T-cell (primary cell): ENCODE results near the gene TBC1D22A. TPM values are rescaled to one million over a fixed set of nuclear protein-coding genes. Genes with fewer than 3 reads are reported as not detected.

Experiments
- ATAC-seq, 4 experiments: fragments of 200-7000 bp in 3 of 4; fragments of 150-1000 bp in 1 of 4; cut with Tn5 transposase; replicated peaks in 1 of 4; 1 replicate in 3 of 4; 2 replicates in 1 of 4; pipeline ENCODE4 v1.10.0; 2021; ENCODE audit warnings: moderate library complexity in 3 of 4, mild to moderate bottlenecking in 2 of 4, moderate number of reproducible peaks in 1 of 4
- CTCF ChIA-PET, 2 donors: fragments of 300-600 bp; sonication (Branson Sonifier 250); formaldehyde crosslinking; loops; one replicate each; lab custom pipeline; 2022; ENCODE audit warnings: antibody characterized with exemption in 2 of 2; lab: Charles Lee
- POLR2A ChIA-PET, 2 donors: fragments of 300-600 bp; sonication (Branson Sonifier 250); formaldehyde crosslinking; loops; one replicate each; lab custom pipeline; 2022; ENCODE audit warnings: antibody characterized with exemption in 2 of 2; lab: Charles Lee
- DNase-seq, 35 experiments: peaks; one replicate each; pipeline versions ENCODE4 v3.0.0 to v3.0.0-alpha.2; 2013 to 2023
- H3K27ac ChIP-seq: one replicate; pipeline ENCODE4 v1.5.1; 2013; ENCODE audit warnings: low read length
- H3K27me3 ChIP-seq, 2 experiments: replicated peaks in 1 of 2; 1 replicate in 1 of 2; 2 replicates in 1 of 2; pipeline versions ENCODE4 v1.6.1 to v1.7.0; 2013; ENCODE audit warnings: low read length in 1 of 2, mixed read lengths in 1 of 2; ENCODE audit not compliant: control insufficient read depth in 2 of 2, insufficient read depth in 2 of 2; ENCODE audit errors: extremely low read depth in 1 of 2
- H3K36me3 ChIP-seq, 2 donors: 1 replicate in 1 of 2; 2 replicates in 1 of 2; pipeline versions ENCODE4 v1.6.1 to v1.7.0; 2013; ENCODE audit warnings: low read length in 1 of 2; ENCODE audit not compliant: control insufficient read depth in 2 of 2, insufficient read depth in 1 of 2; ENCODE audit errors: extremely low read depth in 1 of 2
- H3K4me1 ChIP-seq, 2 experiments: 1 replicate in 1 of 2; 2 replicates in 1 of 2; pipeline versions ENCODE4 v1.6.1 to v1.7.0; 2013; ENCODE audit warnings: low read length in 2 of 2, mixed read lengths in 1 of 2; ENCODE audit not compliant: insufficient read depth in 2 of 2, control insufficient read depth in 1 of 2; ENCODE audit errors: extremely low read depth in 1 of 2
- H3K4me3 ChIP-seq, 2 donors: 1 replicate in 1 of 2; 2 replicates in 1 of 2; pipeline versions ENCODE4 v1.5.1 to v1.7.0; 2013; ENCODE audit warnings: mild to moderate bottlenecking in 2 of 2, low read length in 1 of 2, moderate library complexity in 1 of 2; ENCODE audit not compliant: control insufficient read depth in 1 of 2; ENCODE audit errors: extremely low read depth in 1 of 2
- H3K9me3 ChIP-seq: 2 replicates; pipeline ENCODE4 v1.7.0; 2013
- H3K27ac Mint-ChIP-seq, 2 donors: one replicate each; pipeline ENCODE4 v1.8.0; 2020 to 2021; ENCODE audit warnings: mild to moderate bottlenecking in 2 of 2, mixed read lengths in 2 of 2
- H3K27me3 Mint-ChIP-seq, 2 donors: one replicate each; pipeline ENCODE4 v1.8.0; 2021 to 2022; ENCODE audit warnings: mixed read lengths in 2 of 2
- H3K36me3 Mint-ChIP-seq: one replicate; pipeline ENCODE4 v1.8.0; 2021; ENCODE audit warnings: mixed read lengths
- H3K4me1 Mint-ChIP-seq, 3 donors: one replicate each; pipeline ENCODE4 v1.8.0; 2020 to 2022; ENCODE audit warnings: mixed read lengths in 3 of 3, mild to moderate bottlenecking in 1 of 3
- H3K4me3 Mint-ChIP-seq, 3 donors: one replicate each; pipeline ENCODE4 v1.8.0; 2020 to 2022; ENCODE audit warnings: mild to moderate bottlenecking in 3 of 3, mixed read lengths in 3 of 3, moderate library complexity in 3 of 3
- H3K9me3 Mint-ChIP-seq, 3 donors: one replicate each; pipeline ENCODE4 v1.8.0; 2020 to 2022; ENCODE audit warnings: mixed read lengths in 3 of 3
- WGBS: methylation state at CpG from one replicate; pipeline ENCODE4 v1.1.5; 2013; ENCODE audit warnings: missing lambda C conversion rate; ENCODE audit not compliant: insufficient coverage; 5-methylcytosine and 5-hydroxymethylcytosine counted together
- total RNA-seq, 35 experiments: library from RNA in 6 of 35; stranded (reverse) in 6 of 35; fragments of 120-200 nt in 1 of 35; gene quantifications; one replicate each; pipeline versions ENCODE4 v1.2.1 to v1.2.4 and lab custom pipeline; 2013 to 2026

The TBC1D22A gene
- total RNA-seq, 5 donors from 2014 or later (not counting 1 experiment from before 2014, with no cell fraction given): 38.3 to 67.8 (median 57.7) TPM

- H3K27ac ChIP-seq: no peak overlapping the region
- peak; percentile 78 to 82 (median 80) for ATAC-seq
Observed at GRCh38 chr22:46798366-46799350, 36.2 kb downstream of the TBC1D22A start.

GRCh38 chr22:46799626-46800025, 37.2 kb downstream of the TBC1D22A start:
- H3K27ac Mint-ChIP-seq: peak overlapping the region in 1 of 2 donors; percentile 4
- WGBS: 97% methylated on average over 7 of the region's 11 CpGs

More at GRCh38 chr22:46798366-46799350, 36.2 kb downstream of the TBC1D22A start:
- ChIA-PET POLR2A (no interaction called here), CTCF (interaction anchor here (0.6 to 2.1 kb wide), 6 partner anchors 36 to 311 kb away, joined by 3 to 7 read pairs (median 5); partner anchors contain the start of gene TBC1D22A (in 1 of the 2))
- peak overlapping the region; percentile 82 to 88 for H3K27ac Mint-ChIP-seq
- H3K4me1 Mint-ChIP-seq: peaks cover 28 to 31% (median 30%) of the 10 kb centered on the region in 3 donors
- peaks cover 50% of the 10 kb centered on the region for H3K36me3 Mint-ChIP-seq
- peak; percentile 21 to 83 (median 61) for DNase-seq
- no peaks in the 10 kb centered on the region for H3K9me3 Mint-ChIP-seq
- WGBS: 56% methylated on average over 21 of the region's 27 CpGs
- H3K27me3 Mint-ChIP-seq: no peaks in the 10 kb centered on the region
- peaks cover 7 to 79% of the 10 kb centered on the region in 2 donors for H3K36me3 ChIP-seq
- H3K9me3 ChIP-seq: no peaks in the 10 kb centered on the region
- no peaks in the 10 kb centered on the region for H3K27me3 ChIP-seq
- peaks cover 0 to 15% of the 10 kb centered on the region in 2 experiments for H3K4me1 ChIP-seq
- H3K4me3 Mint-ChIP-seq: no peak overlapping the region
- H3K4me3 ChIP-seq: no peak overlapping the region

GRCh38 chr22:46800102-46800857, 37.8 kb downstream of the TBC1D22A start:
- 98% methylated on average over 8 of the region's 19 CpGs for WGBS
- Mint-ChIP-seq H3K27ac (peak overlapping the region; percentile 2 to 4), H3K4me3 (no peak overlapping the region), H3K27me3 (no peaks in the 10 kb centered on the region), H3K36me3 (peaks cover 56% of the 10 kb centered on the region), H3K4me1 (peaks cover 37 to 42% (median 38%) of the 10 kb centered on the region in 3 donors), H3K9me3 (no peaks in the 10 kb centered on the region)
- CTCF ChIA-PET: interaction anchor here in 1 of 2 donors (2.1 kb wide), 1 partner anchor 38 kb away, joined by 6 read pairs; the partner anchor contains the start of gene TBC1D22A
- Histone ChIP-seq H3K27ac (no peak overlapping the region), H3K27me3 (no peaks in the 10 kb centered on the region), H3K36me3 (peaks cover 0 to 75% of the 10 kb centered on the region in 2 donors), H3K4me1 (peaks cover 0 to 17% of the 10 kb centered on the region in 2 experiments), H3K4me3 (no peak overlapping the region), H3K9me3 (no peaks in the 10 kb centered on the region)
- DNase-seq: no peak
- no peak for ATAC-seq
- POLR2A ChIA-PET: interaction anchor here in 1 of 2 donors (1.0 kb wide), 1 partner anchor 38 kb away, joined by 4 read pairs; the partner anchor contains the start of gene TBC1D22A

More at GRCh38 chr22:46799626-46800025, 37.2 kb downstream of the TBC1D22A start:
- ChIA-PET POLR2A (no interaction called here), CTCF (interaction anchor here in 1 of 2 donors (1.3 to 2.1 kb wide), 2 partner anchors 37 to 42 kb away, joined by 6 read pairs; partner anchors contain the start of gene TBC1D22A)
- Histone ChIP-seq H3K4me3 (no peak overlapping the region), H3K4me1 (peaks cover 0 to 17% of the 10 kb centered on the region in 2 experiments), H3K36me3 (peaks cover 0 to 74% of the 10 kb centered on the region in 2 donors), H3K27ac (no peak overlapping the region), H3K9me3 (no peaks in the 10 kb centered on the region), H3K27me3 (no peaks in the 10 kb centered on the region)
- H3K4me3 Mint-ChIP-seq: no peak overlapping the region
- ATAC-seq: no peak
- peaks cover 50% of the 10 kb centered on the region for H3K36me3 Mint-ChIP-seq
- H3K9me3 Mint-ChIP-seq: no peaks in the 10 kb centered on the region
- no peak for DNase-seq
- no peaks in the 10 kb centered on the region for H3K27me3 Mint-ChIP-seq
- peaks cover 35 to 36% (median 36%) of the 10 kb centered on the region in 3 donors for H3K4me1 Mint-ChIP-seq

GRCh38 chr22:46801331-46801811, 38.9 kb downstream of the TBC1D22A start:
- ChIA-PET POLR2A (interaction anchor here in 1 of 2 donors (1.0 kb wide), 1 partner anchor 39 kb away, joined by 4 read pairs; the partner anchor contains the start of gene TBC1D22A), CTCF (interaction anchor here (0.7 to 4.7 kb wide), 6 partner anchors 43 to 243 kb away, joined by 3 to 35 read pairs (median 4); no protein-coding TSS in a partner anchor)
- H3K27ac Mint-ChIP-seq: peak overlapping the region in 1 of 2 donors; percentile 65
- no peak overlapping the region for H3K4me3 ChIP-seq
- H3K27ac ChIP-seq: no peak overlapping the region
- peaks cover 0 to 65% of the 10 kb centered on the region in 2 donors for H3K36me3 ChIP-seq
- peaks cover 43 to 47% (median 44%) of the 10 kb centered on the region in 3 donors for H3K4me1 Mint-ChIP-seq
- H3K4me3 Mint-ChIP-seq: no peak overlapping the region
- WGBS: 94% methylated on average over 11 of the region's 15 CpGs
- H3K27me3 Mint-ChIP-seq: no peaks in the 10 kb centered on the region
- H3K9me3 Mint-ChIP-seq: no peaks in the 10 kb centered on the region
- H3K36me3 Mint-ChIP-seq: peaks cover 59% of the 10 kb centered on the region
- peaks cover 0 to 17% of the 10 kb centered on the region in 2 experiments for H3K4me1 ChIP-seq
- no peak for DNase-seq
- ATAC-seq: no peak
- H3K9me3 ChIP-seq: no peaks in the 10 kb centered on the region
- no peaks in the 10 kb centered on the region for H3K27me3 ChIP-seq

GRCh38 chr22:46801826-46802607, 39.6 kb downstream of the TBC1D22A start:
- ATAC-seq (no peak), DNase-seq (no peak)
- peaks cover 4 to 21% of the 10 kb centered on the region in 2 experiments for H3K4me1 ChIP-seq
- H3K27ac Mint-ChIP-seq: peak overlapping the region in 1 of 2 donors; percentile 65
- CTCF ChIA-PET: interaction anchor here (0.5 to 4.7 kb wide), 9 partner anchors 8 to 239 kb away, joined by 3 to 35 read pairs (median 4); no protein-coding TSS in a partner anchor
- no peak overlapping the region for H3K4me3 ChIP-seq
- no peaks in the 10 kb centered on the region for H3K9me3 ChIP-seq
- 99% methylated on average over 16 of the region's 20 CpGs for WGBS
- H3K36me3 Mint-ChIP-seq: peaks cover 63% of the 10 kb centered on the region
- peaks cover 0 to 67% of the 10 kb centered on the region in 2 donors for H3K36me3 ChIP-seq
- peaks cover 49 to 53% (median 51%) of the 10 kb centered on the region in 3 donors for H3K4me1 Mint-ChIP-seq
- H3K27me3 ChIP-seq: no peaks in the 10 kb centered on the region
- H3K27ac ChIP-seq: no peak overlapping the region
- no peak overlapping the region for H3K4me3 Mint-ChIP-seq
- H3K27me3 Mint-ChIP-seq: no peaks in the 10 kb centered on the region
- POLR2A ChIA-PET: interaction anchor here in 1 of 2 donors (0.9 kb wide), 1 partner anchor 53 kb away, joined by 3 read pairs; no protein-coding TSS in a partner anchor
- no peaks in the 10 kb centered on the region for H3K9me3 Mint-ChIP-seq
